GM19452 (cell line): ENCODE data around the gene PRDM11.

Source experiments
- ATAC-seq: cut with Tn5 transposase; IDR thresholded peaks from one replicate; pipeline ENCODE4 v1.9.1; 2021; ENCODE audit not compliant: unreplicated experiment

The PRDM11 gene

GRCh38 chr11:45258982-45259530 is 112.6 kb downstream of the PRDM11 start:
- no peak for ATAC-seq

GRCh38 chr11:45259592-45259991 is 113.2 kb downstream of the PRDM11 start:
- ATAC-seq: no peak

GRCh38 chr11:45260071-45260470 is 113.6 kb downstream of the PRDM11 start:
- ATAC-seq: no peak

- no peak for ATAC-seq
These were observed 116.5 kb downstream of the PRDM11 start for GRCh38 chr11:45262900-45263299.

- no peak for ATAC-seq
These were observed 117.3 kb downstream of the PRDM11 start for GRCh38 chr11:45263773-45264172.

- ATAC-seq: no peak
These were observed 118.5 kb downstream of the PRDM11 start for GRCh38 chr11:45264839-45265515.

DNA sequence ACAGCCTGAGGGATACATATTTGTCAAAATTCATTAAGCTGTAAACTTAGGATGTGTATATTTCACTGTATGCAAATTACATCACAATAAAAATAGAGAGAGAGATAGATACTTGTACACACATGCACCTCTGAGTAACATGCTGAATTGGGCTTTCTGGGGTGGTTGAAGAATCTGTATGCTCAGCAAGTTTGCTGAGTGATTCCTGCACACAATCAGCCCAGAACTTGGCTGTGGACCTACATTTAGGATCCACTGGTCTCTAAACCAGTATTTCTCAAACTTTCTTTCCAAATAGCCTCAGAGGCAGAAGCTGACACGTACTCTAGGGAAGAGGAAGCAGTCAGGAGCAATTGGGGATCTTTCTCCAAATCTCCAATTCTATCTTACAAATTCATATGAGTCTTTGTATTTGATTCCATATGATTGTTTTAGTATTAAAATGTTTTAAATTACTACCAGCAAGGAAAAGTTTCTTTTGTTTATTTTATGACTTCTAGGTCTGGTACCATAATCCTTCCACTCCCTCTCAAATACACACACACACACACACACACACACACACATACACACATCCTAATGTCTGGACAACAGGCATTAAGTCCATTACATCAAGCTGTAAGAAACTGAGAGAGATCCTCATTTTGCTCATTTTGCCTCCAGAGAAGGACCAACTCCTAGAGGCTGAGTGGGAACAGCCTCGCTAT is 119.7 kb downstream of the PRDM11 start:
- no peak for ATAC-seq

GRCh38 chr11:45266676-45267020 is 120.2 kb downstream of the PRDM11 start:
- ATAC-seq: no peak

- ATAC-seq: no peak
These were observed 120.6 kb downstream of the PRDM11 start for GRCh38 chr11:45267052-45267451.

DNA sequence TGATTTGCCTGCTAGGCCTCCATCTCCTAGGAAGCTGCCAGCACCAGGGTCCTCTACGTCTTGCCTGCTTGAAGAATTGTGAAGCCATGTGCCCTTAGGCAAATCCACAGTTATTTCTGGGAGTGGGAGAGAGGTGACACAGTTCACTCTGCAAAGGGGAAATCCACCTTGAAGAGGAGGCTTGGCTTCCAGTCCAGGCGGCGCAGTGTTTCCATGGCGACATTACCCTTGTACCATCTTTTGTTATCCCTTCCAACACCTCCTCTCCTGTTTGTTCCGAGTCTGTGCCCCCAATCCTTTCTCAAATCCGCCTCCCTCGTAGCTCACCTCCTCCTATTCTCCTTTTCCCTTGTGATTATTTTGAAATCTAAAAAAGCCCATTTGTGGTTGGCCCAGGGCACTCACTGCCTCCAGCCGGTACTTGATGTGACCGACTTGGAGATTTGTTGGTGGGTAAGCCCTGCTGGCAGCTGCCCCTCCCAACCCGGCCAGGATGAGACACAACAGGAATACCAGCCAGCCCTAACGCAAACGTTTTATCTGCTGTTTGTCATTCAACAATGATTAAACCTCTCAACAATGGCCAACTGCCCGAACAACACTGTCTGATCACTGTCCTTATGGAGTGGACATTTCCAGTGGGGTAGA is 121.3 kb downstream of the PRDM11 start:
- no peak for ATAC-seq

DNA sequence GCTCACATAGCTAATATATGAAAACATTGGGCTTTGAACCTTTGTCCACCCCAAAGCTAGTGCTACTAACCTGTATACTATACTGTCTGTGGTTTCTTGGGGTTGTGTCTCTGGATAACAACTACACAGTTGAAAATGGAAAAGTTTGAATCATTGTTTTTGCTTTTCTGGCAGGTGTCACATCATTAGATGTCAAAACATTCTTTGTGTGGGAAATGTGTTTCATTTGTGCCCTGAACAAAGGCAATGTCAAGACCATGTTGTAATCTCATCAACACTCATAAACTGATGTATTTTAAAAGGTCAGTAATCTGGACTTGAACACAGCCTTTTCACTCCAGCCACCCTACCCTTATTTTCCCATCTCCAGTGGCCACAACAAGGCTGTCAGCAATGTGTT is 123.2 kb downstream of the PRDM11 start:
- ATAC-seq: no peak

DNA sequence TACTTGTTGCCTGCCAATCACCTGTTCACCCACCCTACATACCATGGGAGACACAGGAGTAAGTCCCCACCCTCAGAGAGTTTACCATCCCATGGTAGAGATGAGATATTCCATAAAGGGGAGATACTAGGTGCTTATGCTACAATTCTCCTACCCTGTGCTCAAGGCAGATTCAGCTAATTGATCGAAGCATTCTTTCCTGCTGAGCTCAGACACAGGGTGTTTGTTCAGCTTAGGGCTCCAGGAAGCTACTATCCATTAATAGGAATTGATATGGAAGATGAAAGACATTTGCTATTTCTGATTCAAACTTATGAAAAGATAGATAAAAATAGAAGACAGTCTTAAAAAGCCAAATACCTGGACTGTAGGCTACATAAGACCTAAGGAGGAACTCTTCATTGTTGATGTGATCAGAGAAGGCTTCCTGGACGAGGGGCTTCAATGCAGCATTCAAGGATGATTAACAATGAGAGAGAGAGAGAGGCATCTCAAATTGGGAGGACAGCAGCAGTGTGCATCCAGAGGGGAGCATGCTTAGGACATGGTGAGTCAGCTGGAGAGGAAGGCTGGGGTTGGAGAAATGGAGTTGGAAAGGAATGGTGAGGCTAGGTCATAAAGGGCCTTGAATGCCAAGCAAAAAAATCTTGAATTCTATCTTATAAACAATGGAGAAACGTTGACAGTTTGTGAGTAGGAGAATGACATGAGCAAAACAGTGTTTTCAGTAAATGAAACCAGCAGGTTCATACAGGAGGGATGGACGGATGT is 124.7 kb downstream of the PRDM11 start:
- ATAC-seq: no peak

- ATAC-seq: no peak
These were observed 126.3 kb downstream of the PRDM11 start for GRCh38 chr11:45272701-45273100.

DNA sequence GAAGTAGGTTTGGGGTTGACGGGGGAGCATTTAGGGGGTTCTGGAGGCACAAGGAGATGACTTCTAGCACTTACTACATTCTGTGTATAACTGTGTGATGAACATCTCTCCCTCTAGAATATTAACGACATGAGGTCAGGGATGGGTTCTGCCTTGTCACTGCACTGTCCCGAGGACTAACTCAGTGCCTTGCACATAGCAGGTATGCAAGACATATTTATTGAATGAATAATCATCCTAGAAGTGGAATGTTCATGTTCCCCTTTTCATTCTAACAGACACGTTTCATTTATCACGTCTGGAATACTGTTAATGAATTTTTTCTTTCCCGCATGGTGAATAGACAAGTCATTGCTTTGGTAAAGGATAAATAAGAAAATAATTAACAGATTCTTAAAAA is 127.1 kb downstream of the PRDM11 start:
- ATAC-seq: no peak

DNA sequence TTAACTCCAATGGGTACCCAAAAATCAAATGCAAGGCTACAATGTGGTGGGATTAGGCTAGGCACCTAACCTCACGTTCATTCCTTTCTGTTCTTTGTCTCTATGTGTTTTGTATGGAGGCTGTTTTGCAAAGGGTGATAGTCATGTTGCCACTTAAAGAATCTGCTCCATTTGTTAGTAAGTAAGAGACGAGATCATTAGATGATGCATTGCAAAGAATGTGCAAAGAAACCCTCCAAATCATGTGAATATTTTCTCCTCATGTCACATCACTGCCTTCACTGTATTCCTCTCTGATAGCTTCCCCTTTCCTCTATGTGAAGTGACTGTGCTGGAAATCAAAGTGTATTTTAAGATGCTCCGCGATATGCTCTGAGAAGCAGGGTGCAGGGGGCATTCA is 127.8 kb downstream of the PRDM11 start:
- no peak for ATAC-seq

DNA sequence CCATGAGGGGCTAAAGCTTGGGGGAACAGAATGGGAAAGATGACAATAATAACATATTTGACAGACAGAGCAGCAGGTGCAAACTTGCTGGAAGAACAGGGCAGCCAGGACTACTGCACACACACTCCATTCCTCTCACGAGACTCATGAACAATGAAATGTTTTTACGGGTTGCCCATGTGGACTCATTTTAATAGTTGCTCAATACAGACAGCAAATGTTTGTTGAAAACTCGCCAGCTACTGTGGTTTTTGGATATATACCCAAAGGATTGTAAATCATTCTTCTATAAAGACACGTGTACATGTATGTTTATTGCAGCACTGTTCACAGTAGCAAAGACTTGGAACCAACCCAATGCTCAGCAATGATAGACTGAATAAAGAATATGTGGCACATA is 129.4 kb downstream of the PRDM11 start:
- no peak for ATAC-seq

DNA sequence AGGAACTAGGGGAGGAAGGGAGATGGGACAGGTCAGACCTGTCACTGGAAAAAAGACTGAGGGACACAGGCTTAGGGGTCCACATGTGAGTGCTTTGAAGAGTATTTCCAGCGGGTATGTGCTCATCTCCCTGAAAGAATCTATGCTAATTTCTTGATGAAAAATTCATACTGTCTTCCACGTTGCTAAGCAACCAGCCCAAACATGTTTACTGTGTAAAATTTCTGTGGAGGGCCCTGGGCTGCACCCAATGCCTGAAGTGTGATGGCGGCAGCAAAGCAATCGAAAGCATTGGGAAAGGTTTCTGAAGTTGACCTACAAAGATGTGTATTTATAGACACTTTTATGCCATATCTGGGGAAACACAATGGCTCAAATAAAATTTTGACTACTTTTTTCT is 132.3 kb downstream of the PRDM11 start:
- no peak for ATAC-seq

GRCh38 chr11:45279645-45280044 is 133.2 kb downstream of the PRDM11 start:
- ATAC-seq: no peak

GRCh38 chr11:45280449-45280848 is 134.0 kb downstream of the PRDM11 start:
- no peak for ATAC-seq

- no peak for ATAC-seq
These were observed 135.6 kb downstream of the PRDM11 start for GRCh38 chr11:45282081-45282480.
